Measurements from ENCODE around the gene COMMD4.
"Not testable (repeated sequence)": the region's sequence is repeated elsewhere in the genome, so short reads cannot be mapped to it uniquely, and the experiment has no call there.

Gene COMMD4

GRCh38 chr15:75335705-75336355 lies at the start of gene COMMD4:
COMMD4 (plus strand) TSS chr15:75336063; CDS start chr15:75336090, 27 bp downstream.
- DNase-seq (ENCODE audit: low read depth in 2 of 2) = peak; percentile 80 to 82

- DNase-seq (ENCODE audit: low read depth in 2 of 2) = not testable (repeated sequence)
Observed at GRCh38 chr15:75293660-75294059, 42.2 kb upstream of the COMMD4 start.

GRCh38 chr15:75298541-75299310 lies 37.1 kb upstream of the COMMD4 start:
- not testable (repeated sequence) for DNase-seq (ENCODE audit: low read depth in 2 of 2)

- DNase-seq (ENCODE audit: low read depth in 2 of 2) = peak; percentile 36 to 48
Observed at GRCh38 chr15:75299311-75299688, 36.6 kb upstream of the COMMD4 start.

GRCh38 chr15:75300026-75300425 lies 35.8 kb upstream of the COMMD4 start:
- not testable (repeated sequence) for DNase-seq (ENCODE audit: low read depth in 2 of 2)

GRCh38 chr15:75302318-75302717 lies 33.5 kb upstream of the COMMD4 start:
- no peak for DNase-seq (ENCODE audit: low read depth in 2 of 2)

- DNase-seq (ENCODE audit: low read depth in 2 of 2) = not testable (repeated sequence)
Observed at GRCh38 chr15:75302753-75303152, 33.1 kb upstream of the COMMD4 start.

GRCh38 chr15:75306188-75306587 lies 29.7 kb upstream of the COMMD4 start:
- DNase-seq (ENCODE audit: low read depth in 2 of 2) = no peak

- DNase-seq (ENCODE audit: low read depth in 2 of 2) = no peak
Observed at GRCh38 chr15:75307778-75308390, 28.0 kb upstream of the COMMD4 start.

GRCh38 chr15:75309711-75310110 lies 26.2 kb upstream of the COMMD4 start:
- DNase-seq (ENCODE audit: low read depth in 2 of 2) = no peak

- DNase-seq (ENCODE audit: low read depth in 2 of 2) = not testable (repeated sequence)
Observed at GRCh38 chr15:75312548-75312947, 23.3 kb upstream of the COMMD4 start.

- DNase-seq (ENCODE audit: low read depth in 2 of 2) = no peak
Observed at GRCh38 chr15:75313116-75313845, 22.6 kb upstream of the COMMD4 start.

- DNase-seq (ENCODE audit: low read depth in 2 of 2) = no peak
Observed at GRCh38 chr15:75314552-75315290, 21.1 kb upstream of the COMMD4 start.

GRCh38 chr15:75319231-75319897 lies 16.5 kb upstream of the COMMD4 start:
- not testable (repeated sequence) for DNase-seq (ENCODE audit: low read depth in 2 of 2)

- no peak for DNase-seq (ENCODE audit: low read depth in 2 of 2)
Observed at GRCh38 chr15:75321711-75322110, 14.2 kb upstream of the COMMD4 start.

- no peak for DNase-seq (ENCODE audit: low read depth in 2 of 2)
Observed at GRCh38 chr15:75325922-75326321, 9.9 kb upstream of the COMMD4 start.

GRCh38 chr15:75327005-75327404 lies 8.9 kb upstream of the COMMD4 start:
- no peak for DNase-seq (ENCODE audit: low read depth in 2 of 2)

- no peak for DNase-seq (ENCODE audit: low read depth in 2 of 2)
Observed at GRCh38 chr15:75327491-75327890, 8.4 kb upstream of the COMMD4 start.

GRCh38 chr15:75328493-75329314 lies 7.2 kb upstream of the COMMD4 start:
- no peak for DNase-seq (ENCODE audit: low read depth in 2 of 2)

GRCh38 chr15:75329571-75329970 lies 6.3 kb upstream of the COMMD4 start:
- DNase-seq (ENCODE audit: low read depth in 2 of 2) = no peak
